ENCODE measurements around the gene TMEM120B.

Gene TMEM120B

GRCh38 chr12:121822393-121823100, 110.0 kb downstream of the TMEM120B start:
- Histone ChIP-seq H3K36me3 (peaks cover 98% of the 10 kb centered on the region), H3K4me3 (no peak overlapping the region), H3K4me2 (no peak overlapping the region), H3K9me3 (no peaks in the 10 kb centered on the region), H3K9ac (no peak overlapping the region), H3K4me1 (peaks cover 25% of the 10 kb centered on the region), H4K20me1 (peaks cover 67% of the 10 kb centered on the region), H3K27me3 (no peaks in the 10 kb centered on the region), H3K27ac (no peak overlapping the region)
- no peak for TF ChIP-seq Cebpa-rat (IDR thresholded peaks at IDR 0.05)

DNA sequence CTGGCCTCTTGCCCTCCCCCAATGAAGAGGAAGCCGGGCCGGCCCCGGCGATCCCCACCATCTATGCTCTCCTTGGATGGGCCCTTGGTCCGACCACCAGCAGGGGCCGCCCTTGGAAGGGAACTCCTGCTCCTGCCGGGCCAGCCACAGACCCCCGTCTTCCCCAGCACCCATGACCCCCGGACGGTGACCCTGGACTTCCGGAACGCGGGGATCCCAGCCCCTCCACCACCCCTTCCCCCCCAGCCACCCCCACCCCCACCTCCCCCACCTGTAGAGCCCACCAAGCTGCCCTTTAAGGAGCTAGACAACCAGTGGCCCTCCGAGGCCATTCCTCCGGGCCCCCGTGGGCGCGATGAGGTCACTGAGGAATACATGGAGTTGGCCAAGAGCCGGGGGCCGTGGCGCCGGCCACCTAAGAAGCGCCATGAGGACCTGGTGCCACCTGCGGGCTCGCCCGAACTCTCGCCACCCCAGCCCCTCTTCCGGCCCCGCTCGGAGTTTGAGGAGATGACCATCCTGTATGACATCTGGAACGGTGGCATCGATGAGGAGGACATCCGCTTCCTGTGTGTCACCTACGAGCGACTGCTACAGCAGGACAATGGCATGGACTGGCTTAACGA, 110.7 kb downstream of the TMEM120B start:
- no peak overlapping the region for H3K9ac ChIP-seq
- peaks cover 98% of the 10 kb centered on the region for H3K36me3 ChIP-seq
- no peak overlapping the region for H3K4me3 ChIP-seq
- H4K20me1 ChIP-seq: peaks cover 68% of the 10 kb centered on the region
- H3K4me1 ChIP-seq: peaks cover 19% of the 10 kb centered on the region
- no peak for TF ChIP-seq Cebpa-rat (IDR thresholded peaks at IDR 0.05)
- no peaks in the 10 kb centered on the region for H3K9me3 ChIP-seq
- H3K4me2 ChIP-seq: no peak overlapping the region
- no peaks in the 10 kb centered on the region for H3K27me3 ChIP-seq
- no peak overlapping the region for H3K27ac ChIP-seq

- no peak overlapping the region for H3K4me2 ChIP-seq
- H3K9ac ChIP-seq: no peak overlapping the region
- H3K27ac ChIP-seq: no peak overlapping the region
- H4K20me1 ChIP-seq: peaks cover 73% of the 10 kb centered on the region
- no peaks in the 10 kb centered on the region for H3K9me3 ChIP-seq
- peaks cover 98% of the 10 kb centered on the region for H3K36me3 ChIP-seq
- no peaks in the 10 kb centered on the region for H3K27me3 ChIP-seq
- H3K4me1 ChIP-seq: peaks cover 14% of the 10 kb centered on the region
- H3K4me3 ChIP-seq: no peak overlapping the region
- TF ChIP-seq Cebpa-rat (IDR thresholded peaks at IDR 0.05): no peak
These were observed 111.2 kb downstream of the TMEM120B start for GRCh38 chr12:121823727-121824115.

DNA sequence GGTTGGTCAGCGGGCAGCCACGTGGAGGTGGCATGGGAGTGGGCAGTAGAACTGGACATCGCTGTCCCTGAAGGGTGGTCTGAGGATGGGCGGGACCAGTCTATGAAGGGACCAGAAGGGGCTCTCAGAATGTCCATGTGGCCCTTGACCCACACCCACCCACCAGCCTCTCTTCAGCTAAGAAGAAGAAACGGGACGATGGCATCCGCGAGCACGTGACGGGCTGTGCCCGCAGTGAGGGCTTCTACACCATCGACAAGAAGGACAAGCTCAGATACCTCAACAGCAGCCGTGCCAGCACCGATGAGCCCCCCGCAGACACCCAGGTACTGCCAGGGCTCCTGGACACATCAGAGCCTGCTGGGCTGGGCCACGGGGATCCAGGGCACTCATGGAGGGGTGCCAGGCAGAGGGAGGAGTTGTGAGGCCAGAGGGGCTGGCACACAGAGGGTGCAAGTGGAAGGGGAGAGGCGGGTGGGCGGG, 112.5 kb downstream of the TMEM120B start:
- Histone ChIP-seq H3K36me3 (peaks cover 98% of the 10 kb centered on the region), H3K27me3 (no peaks in the 10 kb centered on the region)
- no peak for TF ChIP-seq Cebpa-rat (IDR thresholded peaks at IDR 0.05)

DNA sequence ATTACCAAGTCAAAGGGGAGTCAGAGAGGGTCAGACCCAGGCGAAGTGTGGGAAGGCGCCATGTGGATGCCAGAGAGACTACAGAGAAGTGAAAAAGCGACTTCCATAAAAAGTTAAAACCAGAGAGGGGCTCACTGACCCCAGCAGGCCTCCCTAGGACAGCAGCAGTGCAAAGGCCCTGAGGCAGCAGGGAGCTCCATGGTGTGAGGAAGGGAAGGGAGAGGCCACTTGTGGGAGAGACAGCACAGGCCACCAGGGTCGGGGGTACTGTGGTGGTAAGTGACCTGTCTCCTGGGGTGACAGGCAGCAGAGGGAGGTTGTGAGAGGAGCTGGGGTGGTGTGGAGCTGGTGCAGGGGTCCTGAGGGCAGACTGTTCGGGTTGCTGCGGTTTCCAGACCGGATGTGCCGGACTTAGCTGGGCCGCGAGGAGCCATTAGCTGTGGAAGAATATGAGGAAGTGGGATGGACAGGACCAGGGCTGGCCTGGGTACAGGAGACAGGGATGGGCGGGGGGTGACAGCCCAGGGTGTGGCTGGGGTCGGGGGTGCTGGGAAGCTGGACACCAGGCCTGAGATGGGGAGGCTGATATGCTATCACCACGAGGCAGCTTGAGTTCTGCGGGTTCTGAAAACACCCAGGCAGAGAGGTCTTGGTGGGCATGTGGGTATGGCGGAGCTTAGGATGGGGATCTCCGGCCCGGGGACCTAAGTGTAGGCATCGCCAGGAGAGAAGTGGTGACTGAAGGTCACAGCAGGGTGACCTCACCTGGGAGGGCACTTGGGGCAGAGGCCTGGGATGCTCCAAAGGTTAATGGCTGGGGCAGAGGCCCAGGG, 114.0 kb downstream of the TMEM120B start:
- peaks cover 68% of the 10 kb centered on the region for H4K20me1 ChIP-seq
- no peak overlapping the region for H3K4me3 ChIP-seq
- H3K9ac ChIP-seq: no peak overlapping the region
- H3K36me3 ChIP-seq: peaks cover 98% of the 10 kb centered on the region
- H3K27me3 ChIP-seq: no peaks in the 10 kb centered on the region
- H3K9me3 ChIP-seq: no peaks in the 10 kb centered on the region
- no peaks in the 10 kb centered on the region for H3K4me1 ChIP-seq
- TF ChIP-seq Cebpa-rat (IDR thresholded peaks at IDR 0.05): no peak
- H3K27ac ChIP-seq: no peak overlapping the region
- H3K4me2 ChIP-seq: no peak overlapping the region

More for the DNA sequence above, 112.5 kb downstream of the TMEM120B start:
- H3K27ac ChIP-seq: no peak overlapping the region
- no peak overlapping the region for H3K4me2 ChIP-seq
- no peak overlapping the region for H3K9ac ChIP-seq
- no peaks in the 10 kb centered on the region for H3K9me3 ChIP-seq
- H3K4me3 ChIP-seq: no peak overlapping the region
- H3K4me1 ChIP-seq: no peaks in the 10 kb centered on the region
- H4K20me1 ChIP-seq: peaks cover 75% of the 10 kb centered on the region

- Histone ChIP-seq H3K4me1 (no peaks in the 10 kb centered on the region), H3K9ac (no peak overlapping the region), H3K27ac (no peak overlapping the region), H3K9me3 (no peaks in the 10 kb centered on the region), H3K27me3 (no peaks in the 10 kb centered on the region), H3K4me2 (no peak overlapping the region), H3K36me3 (peaks cover 98% of the 10 kb centered on the region), H3K4me3 (no peak overlapping the region), H4K20me1 (peaks cover 60% of the 10 kb centered on the region)
- TF ChIP-seq Cebpa-rat (IDR thresholded peaks at IDR 0.05): no peak
These were observed 115.0 kb downstream of the TMEM120B start for GRCh38 chr12:121827351-121828099.

GRCh38 chr12:121828306-121828705, 115.8 kb downstream of the TMEM120B start:
- TF ChIP-seq Cebpa-rat (IDR thresholded peaks at IDR 0.05): no peak

DNA sequence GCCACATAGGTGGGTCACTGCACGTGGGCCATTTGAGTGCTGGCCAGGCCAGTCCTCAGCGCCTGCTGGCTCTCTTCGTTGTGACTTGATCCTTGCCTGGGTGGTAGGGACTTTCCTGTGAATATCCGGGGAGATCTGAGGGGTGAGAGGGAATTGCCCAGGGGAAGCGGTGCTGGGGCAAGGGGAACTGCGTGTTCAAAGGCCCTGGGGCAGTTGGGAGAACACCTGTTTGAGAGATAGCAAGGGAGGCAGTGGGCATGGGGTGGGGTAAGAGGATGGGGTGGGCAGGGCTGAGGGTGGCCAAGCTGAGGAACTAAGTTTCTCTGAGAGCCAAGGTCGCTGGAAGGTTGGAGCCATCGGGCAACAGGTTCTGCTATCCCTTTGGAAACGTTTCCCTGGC, 116.3 kb downstream of the TMEM120B start:
- no peak overlapping the region for H3K9ac ChIP-seq
- no peaks in the 10 kb centered on the region for H3K27me3 ChIP-seq
- no peak for TF ChIP-seq Cebpa-rat (IDR thresholded peaks at IDR 0.05)
- no peaks in the 10 kb centered on the region for H3K9me3 ChIP-seq
- no peak overlapping the region for H3K4me3 ChIP-seq
- no peaks in the 10 kb centered on the region for H3K4me1 ChIP-seq
- peaks cover 62% of the 10 kb centered on the region for H4K20me1 ChIP-seq
- H3K36me3 ChIP-seq: peaks cover 93% of the 10 kb centered on the region
- no peak overlapping the region for H3K4me2 ChIP-seq
- no peak overlapping the region for H3K27ac ChIP-seq

More at GRCh38 chr12:121828306-121828705, 115.8 kb downstream of the TMEM120B start:
- Histone ChIP-seq H3K4me1 (no peaks in the 10 kb centered on the region), H3K27me3 (no peaks in the 10 kb centered on the region), H3K4me2 (no peak overlapping the region), H3K36me3 (peaks cover 98% of the 10 kb centered on the region), H3K4me3 (no peak overlapping the region), H4K20me1 (peaks cover 66% of the 10 kb centered on the region), H3K9ac (no peak overlapping the region), H3K27ac (no peak overlapping the region), H3K9me3 (no peaks in the 10 kb centered on the region)

DNA sequence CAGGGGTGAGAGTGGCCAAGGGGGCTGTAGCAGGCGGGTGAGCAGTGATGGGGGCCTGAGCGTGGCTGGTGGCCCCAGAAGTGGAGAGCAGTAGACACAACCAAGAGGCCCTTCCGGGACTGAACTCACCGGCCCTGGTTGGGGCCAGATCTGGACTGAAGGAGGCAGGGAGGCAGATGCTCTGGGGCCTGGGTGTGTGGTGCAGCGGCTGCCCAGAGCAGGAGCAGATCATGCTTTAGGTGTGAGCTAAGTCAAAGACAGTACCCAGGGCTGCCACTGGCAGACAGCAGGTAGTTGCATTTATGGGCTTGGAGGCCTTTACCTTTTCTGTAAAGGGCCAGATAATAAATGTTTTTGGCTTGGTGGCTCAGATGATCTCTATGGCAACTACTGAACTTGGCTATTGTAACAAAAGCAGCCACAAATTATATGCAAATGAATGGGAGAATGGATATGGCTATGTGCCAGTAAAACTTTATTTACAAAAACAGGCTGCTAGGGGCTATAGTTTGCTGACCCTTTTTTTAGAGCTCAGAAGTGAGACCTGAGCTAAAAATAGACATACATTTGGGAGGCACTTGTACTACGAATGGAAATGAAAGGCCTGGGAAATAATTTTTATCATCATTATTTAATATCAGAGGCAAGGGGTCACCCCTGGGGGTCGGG, 116.8 kb downstream of the TMEM120B start:
- Histone ChIP-seq H3K9me3 (no peaks in the 10 kb centered on the region), H3K27ac (no peak overlapping the region), H4K20me1 (peaks cover 56% of the 10 kb centered on the region), H3K36me3 (peaks cover 88% of the 10 kb centered on the region), H3K4me1 (no peaks in the 10 kb centered on the region), H3K9ac (no peak overlapping the region), H3K27me3 (no peaks in the 10 kb centered on the region), H3K4me2 (no peak overlapping the region), H3K4me3 (no peak overlapping the region)
- no peak for TF ChIP-seq Cebpa-rat (IDR thresholded peaks at IDR 0.05)

Measured in BLaER1 (cell line).